GM12801 (cell line): ENCODE data around the gene LDLRAD1.

Experiments
- TF ChIP-seq, protein P1 (sequence below): IDR thresholded peaks from one replicate; pipeline ENCODE4 v1.5.1; 2011; ENCODE audit warnings: control low read depth; ENCODE audit not compliant: insufficient read length; ENCODE audit errors: extremely low read depth

The LDLRAD1 gene

DNA sequence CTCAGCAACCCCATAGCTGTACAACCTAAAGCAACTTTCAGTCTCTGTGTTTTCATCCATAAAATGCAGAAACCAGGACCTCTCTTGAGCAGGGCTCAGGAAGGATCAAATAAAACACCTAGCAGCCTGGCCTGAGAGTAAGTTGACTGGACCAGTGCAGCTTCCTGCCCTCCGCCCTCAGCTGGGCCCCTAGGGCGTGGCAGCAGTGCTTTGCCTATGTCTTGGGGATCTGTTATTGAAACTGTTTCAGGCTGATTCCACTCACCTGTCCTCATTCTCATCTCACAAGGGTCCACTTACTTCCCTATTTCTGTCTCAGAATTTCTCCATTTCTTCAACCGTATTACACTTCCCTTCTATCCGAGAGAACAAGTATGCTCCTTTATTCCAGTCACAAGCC, 54.5 kb downstream of the LDLRAD1 start:
- TF ChIP-seq, protein P1, sequence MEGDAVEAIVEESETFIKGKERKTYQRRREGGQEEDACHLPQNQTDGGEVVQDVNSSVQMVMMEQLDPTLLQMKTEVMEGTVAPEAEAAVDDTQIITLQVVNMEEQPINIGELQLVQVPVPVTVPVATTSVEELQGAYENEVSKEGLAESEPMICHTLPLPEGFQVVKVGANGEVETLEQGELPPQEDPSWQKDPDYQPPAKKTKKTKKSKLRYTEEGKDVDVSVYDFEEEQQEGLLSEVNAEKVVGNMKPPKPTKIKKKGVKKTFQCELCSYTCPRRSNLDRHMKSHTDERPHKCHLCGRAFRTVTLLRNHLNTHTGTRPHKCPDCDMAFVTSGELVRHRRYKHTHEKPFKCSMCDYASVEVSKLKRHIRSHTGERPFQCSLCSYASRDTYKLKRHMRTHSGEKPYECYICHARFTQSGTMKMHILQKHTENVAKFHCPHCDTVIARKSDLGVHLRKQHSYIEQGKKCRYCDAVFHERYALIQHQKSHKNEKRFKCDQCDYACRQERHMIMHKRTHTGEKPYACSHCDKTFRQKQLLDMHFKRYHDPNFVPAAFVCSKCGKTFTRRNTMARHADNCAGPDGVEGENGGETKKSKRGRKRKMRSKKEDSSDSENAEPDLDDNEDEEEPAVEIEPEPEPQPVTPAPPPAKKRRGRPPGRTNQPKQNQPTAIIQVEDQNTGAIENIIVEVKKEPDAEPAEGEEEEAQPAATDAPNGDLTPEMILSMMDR: no peak

GRCh38 chr1:53962395-53962794, 55.6 kb downstream of the LDLRAD1 start:
- TF ChIP-seq, protein P1: no peak

GRCh38 chr1:53959664-53960250, 58.2 kb downstream of the LDLRAD1 start:
- TF ChIP-seq, protein P1: no peak
